HepG2 (cell line): ENCODE data around the gene C9orf50. TPM values are rescaled to one million over a fixed set of nuclear protein-coding genes. Genes with fewer than 3 reads are reported as not detected.
A peak's percentile ranks its signal among the peaks of the same experiment; 100 is the strongest.

Experiments used
- DZIP1 ChIP-seq: sonication (generic); formaldehyde crosslinking; IDR thresholded peaks from 2 replicates; pipeline ENCODE4 v1.5.0; 2020; ENCODE audit warnings: mild to moderate bottlenecking, missing genetic modification reagents
- HMGA1 ChIP-seq: sonication (generic); formaldehyde crosslinking; conservative IDR thresholded peaks from 2 replicates; pipeline ENCODE4 v1.4.0; 2020; ENCODE audit warnings: missing genetic modification reagents
- IRX3 ChIP-seq: sonication (generic); formaldehyde crosslinking; IDR thresholded peaks from 2 replicates; pipeline ENCODE4 v1.8.1; 2023; ENCODE audit warnings: mild to moderate bottlenecking, low read depth, missing genetic modification reagents, borderline replicate concordance
- NCOA1 ChIP-seq: sonication (generic); formaldehyde crosslinking; IDR thresholded peaks from 2 replicates; pipeline ENCODE4 v1.9.0; 2021; ENCODE audit warnings: missing genetic modification reagents
- SETDB1 ChIP-seq: sonication (generic); formaldehyde crosslinking; IDR thresholded peaks from 2 replicates; pipeline ENCODE4 v1.5.1; 2020; ENCODE audit warnings: missing genetic modification reagents, mild to moderate bottlenecking, borderline replicate concordance
- SNAPC2 ChIP-seq: sonication (generic); formaldehyde crosslinking; IDR thresholded peaks from 2 replicates; pipeline ENCODE4 v1.8.1; 2022; ENCODE audit warnings: mild to moderate bottlenecking, missing genetic modification reagents
- SP140L ChIP-seq: sonication (generic); formaldehyde crosslinking; IDR thresholded peaks from 2 replicates; pipeline ENCODE4 v1.4.0; 2020; ENCODE audit warnings: missing genetic modification reagents, borderline replicate concordance
- ZNF615 ChIP-seq: sonication (generic); formaldehyde crosslinking; IDR thresholded peaks from 2 replicates; pipeline ENCODE4 v1.5.0; 2020; ENCODE audit warnings: mild to moderate bottlenecking, missing genetic modification reagents, borderline replicate concordance
- ZNF788 ChIP-seq: sonication (generic); formaldehyde crosslinking; IDR thresholded peaks from 2 replicates; pipeline ENCODE4 v1.5.0; 2020; ENCODE audit warnings: mild to moderate bottlenecking, missing genetic modification reagents, borderline replicate concordance
- ZNF841 ChIP-seq: sonication (generic); formaldehyde crosslinking; IDR thresholded peaks from 2 replicates; pipeline ENCODE4 v1.8.1; 2023; ENCODE audit warnings: missing genetic modification reagents, borderline replicate concordance
- ZSCAN20 ChIP-seq: sonication (generic); formaldehyde crosslinking; IDR thresholded peaks from 2 replicates; pipeline ENCODE4 v1.4.0; 2020; ENCODE audit warnings: missing genetic modification reagents, mild to moderate bottlenecking, borderline replicate concordance
- ZSCAN25 ChIP-seq: sonication (generic); formaldehyde crosslinking; IDR thresholded peaks from 2 replicates; pipeline ENCODE4 v1.8.0; 2022; ENCODE audit warnings: mild to moderate bottlenecking, missing genetic modification reagents
- polyA plus RNA-seq, 8 experiments: library from polyadenylated mRNA; depleted of rRNA in 3 of 8; stranded (reverse) in 7 of 8; unstranded in 1 of 8; fragments of >200 nt; fragmentation: Illumina TruSeq in 4 of 8; extraction: Trizol in 4 of 8; gene quantifications; 2 replicates each; pipeline versions ENCODE4 v1.2.1 to v1.2.3, GENCODE V29; 2011 to 2016; ENCODE audit warnings: low read depth in 4 of 8, missing spikeins in 1 of 8, mixed read lengths in 1 of 8; ENCODE audit not compliant: insufficient read depth in 1 of 8
- total RNA-seq, 5 experiments: library from RNA; depleted of rRNA; stranded (reverse); fragments of >200 nt; fragmentation: Illumina TruSeq; extraction: Trizol; gene quantifications; 2 replicates each; pipeline ENCODE4 v1.2.3, GENCODE V29; 2016; ENCODE audit warnings: low read depth in 1 of 5
- TF ChIP-seq, protein P1 (sequence below): sonication (generic); formaldehyde crosslinking; IDR thresholded peaks from 2 replicates; pipeline ENCODE4 v1.4.0; 2020; ENCODE audit warnings: low read depth, mild to moderate bottlenecking, missing genetic modification reagents
- TF ChIP-seq, protein P2 (sequence below): sonication (generic); formaldehyde crosslinking; IDR thresholded peaks from 2 replicates; pipeline ENCODE4 v1.4.0; 2020; ENCODE audit warnings: missing genetic modification reagents, borderline replicate concordance
- TF ChIP-seq, protein P3 (sequence below): IDR thresholded peaks from 2 replicates; pipeline ENCODE4 v1.6.1; 2016; ENCODE audit warnings: missing compliant biosample characterization, missing genetic modification reagents, borderline replicate concordance
- TF ChIP-seq, protein P4 (sequence below): sonication (generic); formaldehyde crosslinking; conservative IDR thresholded peaks from 2 replicates; pipeline ENCODE4 v1.8.0; 2022; ENCODE audit warnings: missing genetic modification reagents

The C9orf50 gene
- total and polyA plus RNA-seq, 2 of the 13 experiments (the other 11 are each of a cell fraction or from before 2014, with no cell fraction given), result not detected

GRCh38 chr9:129568560-129569501, 52.1 kb downstream of the C9orf50 start (continued):
- no peak for TF ChIP-seq SP140L (CRISPR knock-in tag)
- TF ChIP-seq ZNF841, result no peak
- TF ChIP-seq SNAPC2 (CRISPR knock-in tag), result no peak
- no peak for TF ChIP-seq ZNF615 (CRISPR knock-in tag)
- TF ChIP-seq, protein P1, sequence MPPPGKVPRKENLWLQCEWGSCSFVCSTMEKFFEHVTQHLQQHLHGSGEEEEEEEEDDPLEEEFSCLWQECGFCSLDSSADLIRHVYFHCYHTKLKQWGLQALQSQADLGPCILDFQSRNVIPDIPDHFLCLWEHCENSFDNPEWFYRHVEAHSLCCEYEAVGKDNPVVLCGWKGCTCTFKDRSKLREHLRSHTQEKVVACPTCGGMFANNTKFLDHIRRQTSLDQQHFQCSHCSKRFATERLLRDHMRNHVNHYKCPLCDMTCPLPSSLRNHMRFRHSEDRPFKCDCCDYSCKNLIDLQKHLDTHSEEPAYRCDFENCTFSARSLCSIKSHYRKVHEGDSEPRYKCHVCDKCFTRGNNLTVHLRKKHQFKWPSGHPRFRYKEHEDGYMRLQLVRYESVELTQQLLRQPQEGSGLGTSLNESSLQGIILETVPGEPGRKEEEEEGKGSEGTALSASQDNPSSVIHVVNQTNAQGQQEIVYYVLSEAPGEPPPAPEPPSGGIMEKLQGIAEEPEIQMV (CRISPR knock-in tag), result no peak
- TF ChIP-seq, protein P2, sequence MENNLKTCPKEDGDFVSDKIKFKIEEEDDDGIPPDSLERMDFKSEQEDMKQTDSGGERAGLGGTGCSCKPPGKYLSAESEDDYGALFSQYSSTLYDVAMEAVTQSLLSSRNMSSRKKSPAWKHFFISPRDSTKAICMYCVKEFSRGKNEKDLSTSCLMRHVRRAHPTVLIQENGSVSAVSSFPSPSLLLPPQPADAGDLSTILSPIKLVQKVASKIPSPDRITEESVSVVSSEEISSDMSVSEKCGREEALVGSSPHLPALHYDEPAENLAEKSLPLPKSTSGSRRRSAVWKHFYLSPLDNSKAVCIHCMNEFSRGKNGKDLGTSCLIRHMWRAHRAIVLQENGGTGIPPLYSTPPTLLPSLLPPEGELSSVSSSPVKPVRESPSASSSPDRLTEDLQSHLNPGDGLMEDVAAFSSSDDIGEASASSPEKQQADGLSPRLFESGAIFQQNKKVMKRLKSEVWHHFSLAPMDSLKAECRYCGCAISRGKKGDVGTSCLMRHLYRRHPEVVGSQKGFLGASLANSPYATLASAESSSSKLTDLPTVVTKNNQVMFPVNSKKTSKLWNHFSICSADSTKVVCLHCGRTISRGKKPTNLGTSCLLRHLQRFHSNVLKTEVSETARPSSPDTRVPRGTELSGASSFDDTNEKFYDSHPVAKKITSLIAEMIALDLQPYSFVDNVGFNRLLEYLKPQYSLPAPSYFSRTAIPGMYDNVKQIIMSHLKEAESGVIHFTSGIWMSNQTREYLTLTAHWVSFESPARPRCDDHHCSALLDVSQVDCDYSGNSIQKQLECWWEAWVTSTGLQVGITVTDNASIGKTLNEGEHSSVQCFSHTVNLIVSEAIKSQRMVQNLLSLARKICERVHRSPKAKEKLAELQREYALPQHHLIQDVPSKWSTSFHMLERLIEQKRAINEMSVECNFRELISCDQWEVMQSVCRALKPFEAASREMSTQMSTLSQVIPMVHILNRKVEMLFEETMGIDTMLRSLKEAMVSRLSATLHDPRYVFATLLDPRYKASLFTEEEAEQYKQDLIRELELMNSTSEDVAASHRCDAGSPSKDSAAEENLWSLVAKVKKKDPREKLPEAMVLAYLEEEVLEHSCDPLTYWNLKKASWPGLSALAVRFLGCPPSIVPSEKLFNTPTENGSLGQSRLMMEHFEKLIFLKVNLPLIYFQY (CRISPR knock-in tag), result peak; percentile 0; the same call in 1 of the 2 replicates
- peak; percentile 81 for TF ChIP-seq ZSCAN25 (CRISPR knock-in tag)
- no peak for TF ChIP-seq HMGA1
- TF ChIP-seq ZSCAN20 (CRISPR knock-in tag), result no peak
- TF ChIP-seq ZNF788 (CRISPR knock-in tag), result peak; percentile 8; the same call in 1 of the 2 replicates
- TF ChIP-seq SETDB1 (CRISPR knock-in tag), result no peak
- no peak for TF ChIP-seq IRX3 (CRISPR knock-in tag)
- TF ChIP-seq NCOA1 (CRISPR knock-in tag), result no peak
- TF ChIP-seq, protein P3, sequence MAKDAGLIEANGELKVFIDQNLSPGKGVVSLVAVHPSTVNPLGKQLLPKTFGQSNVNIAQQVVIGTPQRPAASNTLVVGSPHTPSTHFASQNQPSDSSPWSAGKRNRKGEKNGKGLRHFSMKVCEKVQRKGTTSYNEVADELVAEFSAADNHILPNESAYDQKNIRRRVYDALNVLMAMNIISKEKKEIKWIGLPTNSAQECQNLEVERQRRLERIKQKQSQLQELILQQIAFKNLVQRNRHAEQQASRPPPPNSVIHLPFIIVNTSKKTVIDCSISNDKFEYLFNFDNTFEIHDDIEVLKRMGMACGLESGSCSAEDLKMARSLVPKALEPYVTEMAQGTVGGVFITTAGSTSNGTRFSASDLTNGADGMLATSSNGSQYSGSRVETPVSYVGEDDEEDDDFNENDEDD (CRISPR knock-in tag), result peak; percentile 33; the same call in 1 of the 2 replicates
- TF ChIP-seq DZIP1, result no peak
- TF ChIP-seq, protein P4, sequence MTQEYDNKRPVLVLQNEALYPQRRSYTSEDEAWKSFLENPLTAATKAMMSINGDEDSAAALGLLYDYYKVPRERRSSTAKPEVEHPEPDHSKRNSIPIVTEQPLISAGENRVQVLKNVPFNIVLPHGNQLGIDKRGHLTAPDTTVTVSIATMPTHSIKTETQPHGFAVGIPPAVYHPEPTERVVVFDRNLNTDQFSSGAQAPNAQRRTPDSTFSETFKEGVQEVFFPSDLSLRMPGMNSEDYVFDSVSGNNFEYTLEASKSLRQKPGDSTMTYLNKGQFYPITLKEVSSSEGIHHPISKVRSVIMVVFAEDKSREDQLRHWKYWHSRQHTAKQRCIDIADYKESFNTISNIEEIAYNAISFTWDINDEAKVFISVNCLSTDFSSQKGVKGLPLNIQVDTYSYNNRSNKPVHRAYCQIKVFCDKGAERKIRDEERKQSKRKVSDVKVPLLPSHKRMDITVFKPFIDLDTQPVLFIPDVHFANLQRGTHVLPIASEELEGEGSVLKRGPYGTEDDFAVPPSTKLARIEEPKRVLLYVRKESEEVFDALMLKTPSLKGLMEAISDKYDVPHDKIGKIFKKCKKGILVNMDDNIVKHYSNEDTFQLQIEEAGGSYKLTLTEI (CRISPR knock-in tag), result no peak
